Type B pancreatic cell (in vitro differentiated cells): ENCODE results near the gene PRKCE. TPM values are rescaled to one million over a fixed set of nuclear protein-coding genes. Genes with fewer than 3 reads are reported as not detected.

Experiments
- DNase-seq: peaks from one replicate; pipeline ENCODE4 v3.0.0; 2021; ENCODE audit warnings: mixed read lengths; ENCODE audit not compliant: unreplicated experiment; ENCODE audit errors: extremely low spot score
- H3K27ac Mint-ChIP-seq: 2 replicates; pipeline ENCODE4 v1.8.0; 2021; ENCODE audit warnings: mild to moderate bottlenecking, mixed read lengths
- H3K27me3 Mint-ChIP-seq: 2 replicates; pipeline ENCODE4 v1.8.0; 2021; ENCODE audit warnings: mixed read lengths
- H3K36me3 Mint-ChIP-seq: 2 replicates; pipeline ENCODE4 v1.8.0; 2021; ENCODE audit warnings: mixed read lengths
- H3K4me1 Mint-ChIP-seq: one replicate; pipeline ENCODE4 v1.8.0; 2021; ENCODE audit warnings: mixed read lengths; ENCODE audit not compliant: unreplicated experiment
- H3K4me3 Mint-ChIP-seq: 2 replicates; pipeline ENCODE4 v1.8.0; 2021; ENCODE audit warnings: mild to moderate bottlenecking, mixed read lengths
- H3K9me3 Mint-ChIP-seq: 2 replicates; pipeline ENCODE4 v1.8.0; 2021; ENCODE audit warnings: mixed read lengths
- CTCF ChIP-seq: fragments of 200-600 bp; sonication (generic); conservative IDR thresholded peaks from 2 replicates; pipeline ENCODE4 v1.5.0; 2021; ENCODE audit warnings: antibody characterized with exemption, mild to moderate bottlenecking
- total RNA-seq: library from RNA; stranded (reverse); gene quantifications from 2 replicates; pipeline ENCODE4 v1.2.1, GENCODE V29; 2021; ENCODE audit warnings: low replicate concordance

PRKCE gene
- total RNA-seq, 1 donor from 2014 or later, result 21.2 TPM

GRCh38 chr2:45876611-45877010, 225.1 kb downstream of the PRKCE start:
- Mint-ChIP-seq H3K27ac (no peak overlapping the region), H3K4me1 (peaks cover 7% of the 10 kb centered on the region), H3K9me3 (peaks cover 17% of the 10 kb centered on the region), H3K4me3 (no peak overlapping the region), H3K27me3 (no peaks in the 10 kb centered on the region), H3K36me3 (peaks cover 21% of the 10 kb centered on the region)
- no peak for DNase-seq
- no peak for TF ChIP-seq CTCF

- H3K27me3 Mint-ChIP-seq, result no peaks in the 10 kb centered on the region
- H3K36me3 Mint-ChIP-seq, result peaks cover 16% of the 10 kb centered on the region
- no peak for DNase-seq
- H3K4me3 Mint-ChIP-seq, result no peak overlapping the region
- no peak for TF ChIP-seq CTCF
- no peak overlapping the region for H3K27ac Mint-ChIP-seq
- H3K9me3 Mint-ChIP-seq, result peaks cover 17% of the 10 kb centered on the region
- peaks cover 11% of the 10 kb centered on the region for H3K4me1 Mint-ChIP-seq
Measured at GRCh38 chr2:45879406-45879805, 227.9 kb downstream of the PRKCE start.

GRCh38 chr2:45879936-45880335, 228.5 kb downstream of the PRKCE start:
- Mint-ChIP-seq H3K9me3 (peaks cover 17% of the 10 kb centered on the region), H3K36me3 (peaks cover 16% of the 10 kb centered on the region), H3K4me1 (peaks cover 15% of the 10 kb centered on the region), H3K4me3 (no peak overlapping the region), H3K27me3 (no peaks in the 10 kb centered on the region), H3K27ac (no peak overlapping the region)
- no peak for TF ChIP-seq CTCF
- DNase-seq, result no peak

- Mint-ChIP-seq H3K4me1 (peaks cover 23% of the 10 kb centered on the region), H3K36me3 (peaks cover 10% of the 10 kb centered on the region), H3K27ac (no peak overlapping the region), H3K9me3 (peaks cover 8% of the 10 kb centered on the region), H3K4me3 (no peak overlapping the region), H3K27me3 (no peaks in the 10 kb centered on the region)
- DNase-seq, result no peak
- no peak for TF ChIP-seq CTCF
Measured at GRCh38 chr2:45881970-45882581, 230.6 kb downstream of the PRKCE start.

GRCh38 chr2:45882707-45883602, 231.5 kb downstream of the PRKCE start:
- no peak overlapping the region for H3K4me3 Mint-ChIP-seq
- peaks cover 2% of the 10 kb centered on the region for H3K9me3 Mint-ChIP-seq
- DNase-seq, result no peak
- no peak for TF ChIP-seq CTCF
- H3K27me3 Mint-ChIP-seq, result no peaks in the 10 kb centered on the region
- H3K27ac Mint-ChIP-seq, result no peak overlapping the region
- H3K36me3 Mint-ChIP-seq, result peaks cover 8% of the 10 kb centered on the region
- H3K4me1 Mint-ChIP-seq, result peaks cover 23% of the 10 kb centered on the region
